ENCODE results near the gene C2CD3. TPM values are rescaled to one million over a fixed set of nuclear protein-coding genes. Genes with fewer than 3 reads are reported as not detected.

The C2CD3 gene
- total and polyA plus RNA-seq, 9 of the 15 experiments (the other 6 are each of a cell fraction or from before 2014, with no cell fraction given): 4.4 to 20.2 (median 15.4) TPM

GRCh38 chr11:74092425-74092824 lies 78.4 kb downstream of the C2CD3 start (continued):
- TF ChIP-seq, protein P1, sequence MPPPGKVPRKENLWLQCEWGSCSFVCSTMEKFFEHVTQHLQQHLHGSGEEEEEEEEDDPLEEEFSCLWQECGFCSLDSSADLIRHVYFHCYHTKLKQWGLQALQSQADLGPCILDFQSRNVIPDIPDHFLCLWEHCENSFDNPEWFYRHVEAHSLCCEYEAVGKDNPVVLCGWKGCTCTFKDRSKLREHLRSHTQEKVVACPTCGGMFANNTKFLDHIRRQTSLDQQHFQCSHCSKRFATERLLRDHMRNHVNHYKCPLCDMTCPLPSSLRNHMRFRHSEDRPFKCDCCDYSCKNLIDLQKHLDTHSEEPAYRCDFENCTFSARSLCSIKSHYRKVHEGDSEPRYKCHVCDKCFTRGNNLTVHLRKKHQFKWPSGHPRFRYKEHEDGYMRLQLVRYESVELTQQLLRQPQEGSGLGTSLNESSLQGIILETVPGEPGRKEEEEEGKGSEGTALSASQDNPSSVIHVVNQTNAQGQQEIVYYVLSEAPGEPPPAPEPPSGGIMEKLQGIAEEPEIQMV (tag; conservative IDR thresholded peaks at IDR 0.05; ENCODE audit: low read depth): no peak
- TF ChIP-seq CREB5 (CRISPR knock-in tag; IDR thresholded peaks at IDR 0.05) (no peak), MTF1 (CRISPR knock-in tag; IDR thresholded peaks at IDR 0.05; ENCODE audit: borderline replicate concordance) (no peak), PATZ1 (CRISPR knock-in tag; IDR thresholded peaks at IDR 0.05; ENCODE audit: borderline replicate concordance) (no peak), ERF (CRISPR knock-in tag; IDR thresholded peaks at IDR 0.05) (no peak), FOXA1 (IDR thresholded peaks at IDR 0.05; ENCODE audit: borderline replicate concordance) (no peak), NFXL1 (CRISPR knock-in tag; IDR thresholded peaks at IDR 0.05) (no peak), POLR2AphosphoS5 (IDR thresholded peaks at IDR 0.05; ENCODE audit: control insufficient read depth, insufficient read depth, low read depth, low read length) (peak; percentile 63; the same call in 1 of the 2 replicates), ZNF584 (CRISPR knock-in tag; IDR thresholded peaks at IDR 0.05; ENCODE audit: low read depth) (no peak), TSC22D4 (tag; IDR thresholded peaks at IDR 0.05) (no peak), HBP1 (CRISPR knock-in tag; IDR thresholded peaks at IDR 0.05) (no peak), CTBP1 (IDR thresholded peaks at IDR 0.05; ENCODE audit: borderline replicate concordance) (peak; percentile 46; the same call in 1 of the 2 replicates), SIN3A (IDR thresholded peaks at IDR 0.05; ENCODE audit: borderline replicate concordance in 2 of 2, control insufficient read depth in 1 of 2, low read depth in 2 of 2, low read length in 2 of 2) (no peak), ZNF696 (CRISPR knock-in tag; conservative IDR thresholded peaks at IDR 0.05) (no peak), ILK (tag; IDR thresholded peaks at IDR 0.05; ENCODE audit: borderline replicate concordance, low read depth) (no peak)
- TF ChIP-seq, protein P2, sequence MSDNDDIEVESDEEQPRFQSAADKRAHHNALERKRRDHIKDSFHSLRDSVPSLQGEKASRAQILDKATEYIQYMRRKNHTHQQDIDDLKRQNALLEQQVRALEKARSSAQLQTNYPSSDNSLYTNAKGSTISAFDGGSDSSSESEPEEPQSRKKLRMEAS (CRISPR knock-in tag; IDR thresholded peaks at IDR 0.05): no peak
- TF ChIP-seq, protein P3, sequence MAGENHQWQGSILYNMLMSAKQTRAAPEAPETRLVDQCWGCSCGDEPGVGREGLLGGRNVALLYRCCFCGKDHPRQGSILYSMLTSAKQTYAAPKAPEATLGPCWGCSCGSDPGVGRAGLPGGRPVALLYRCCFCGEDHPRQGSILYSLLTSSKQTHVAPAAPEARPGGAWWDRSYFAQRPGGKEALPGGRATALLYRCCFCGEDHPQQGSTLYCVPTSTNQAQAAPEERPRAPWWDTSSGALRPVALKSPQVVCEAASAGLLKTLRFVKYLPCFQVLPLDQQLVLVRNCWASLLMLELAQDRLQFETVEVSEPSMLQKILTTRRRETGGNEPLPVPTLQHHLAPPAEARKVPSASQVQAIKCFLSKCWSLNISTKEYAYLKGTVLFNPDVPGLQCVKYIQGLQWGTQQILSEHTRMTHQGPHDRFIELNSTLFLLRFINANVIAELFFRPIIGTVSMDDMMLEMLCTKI (IDR thresholded peaks at IDR 0.05; ENCODE audit: partially characterized antibody): no peak
- TF ChIP-seq, protein P4, sequence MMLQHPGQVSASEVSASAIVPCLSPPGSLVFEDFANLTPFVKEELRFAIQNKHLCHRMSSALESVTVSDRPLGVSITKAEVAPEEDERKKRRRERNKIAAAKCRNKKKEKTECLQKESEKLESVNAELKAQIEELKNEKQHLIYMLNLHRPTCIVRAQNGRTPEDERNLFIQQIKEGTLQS (IDR thresholded peaks at IDR 0.05): no peak
- TF ChIP-seq, protein P4 (CRISPR knock-in tag; conservative IDR thresholded peaks at IDR 0.05): no peak
